Astrocyte of the spinal cord (primary cell): Measurements from ENCODE around the gene FUT1.

Experiments used
- DNase-seq: peaks from one replicate; pipeline ENCODE4 v3.0.0; 2011; ENCODE audit warnings: low read depth, low spot score
- H3K4me3 ChIP-seq: 2 replicates; pipeline ENCODE4 v1.5.1; 2011; ENCODE audit warnings: low read depth, mild to moderate bottlenecking, low read length, moderate library complexity
- CTCF ChIP-seq: IDR thresholded peaks from 2 replicates; pipeline ENCODE4 v1.5.1; 2012; ENCODE audit warnings: low read depth, mild to moderate bottlenecking, low read length, inconsistent platforms
- in situ Hi-C: cut with HindIII; loops from 2 replicates; pipeline ENCODE4 v1.10.0; 2017; ENCODE audit warnings: low sequenced_read_pairs

The FUT1 gene

DNA sequence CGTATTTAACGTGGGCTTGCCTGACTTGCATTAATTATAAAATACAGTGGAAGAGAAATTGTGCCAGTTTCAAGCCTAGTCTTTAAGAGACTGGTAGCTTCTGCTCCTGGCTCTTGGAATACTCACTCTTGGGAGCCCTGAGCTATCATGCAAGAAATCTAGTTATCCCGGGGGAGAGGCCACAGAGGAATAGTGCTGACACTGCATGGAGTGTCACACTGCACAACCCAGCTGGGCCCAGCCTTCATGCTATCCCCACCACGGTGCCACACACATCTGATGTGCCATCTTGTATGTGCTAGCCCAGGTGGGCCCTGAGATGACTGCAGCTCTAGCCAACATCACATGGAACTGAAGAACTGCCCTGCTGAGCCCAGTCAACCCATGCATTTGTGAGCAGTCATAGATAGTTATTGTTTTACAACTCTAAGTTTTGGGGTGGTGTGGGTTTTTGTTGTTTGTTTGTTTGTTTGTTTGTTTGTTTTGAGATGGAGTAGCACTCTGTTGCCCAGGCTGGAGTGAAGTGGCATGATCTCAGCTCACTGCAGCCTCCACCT is 41.3 kb downstream of the FUT1 start:
- DNase-seq, result no peak
- in situ Hi-C loops, result no loop called here
- no peak overlapping the region for H3K4me3 ChIP-seq
- TF ChIP-seq CTCF, result no peak

- DNase-seq, result no peak
- TF ChIP-seq CTCF, result no peak
- in situ Hi-C loops, result no loop called here
These were observed 44.0 kb downstream of the FUT1 start for GRCh38 chr19:48708471-48708870.

GRCh38 chr19:48705431-48705830 is 47.0 kb downstream of the FUT1 start:
- no peak for TF ChIP-seq CTCF
- H3K4me3 ChIP-seq, result no peak overlapping the region
- in situ Hi-C loops, result no loop called here
- DNase-seq, result no peak

More at GRCh38 chr19:48708471-48708870, 44.0 kb downstream of the FUT1 start:
- H3K4me3 ChIP-seq, result no peak overlapping the region

GRCh38 chr19:48703316-48703715 is 49.1 kb downstream of the FUT1 start:
- in situ Hi-C loops, result no loop called here
- no peak overlapping the region for H3K4me3 ChIP-seq
- no peak for DNase-seq
- no peak for TF ChIP-seq CTCF

- TF ChIP-seq CTCF, result no peak
- in situ Hi-C loops, result no loop called here
- no peak overlapping the region for H3K4me3 ChIP-seq
- no peak for DNase-seq
These were observed 49.7 kb downstream of the FUT1 start for GRCh38 chr19:48702701-48703100.

- no peak overlapping the region for H3K4me3 ChIP-seq
- in situ Hi-C loops, result no loop called here
- no peak for TF ChIP-seq CTCF
- DNase-seq, result peak; percentile 60
These were observed 54.4 kb downstream of the FUT1 start for GRCh38 chr19:48698046-48698445.
